ENCODE results near the gene HPCAL1.

GRCh38 chr2:10382354-10383061, 79.8 kb downstream of the HPCAL1 start:
- TF ChIP-seq CEBPB (IDR thresholded peaks at IDR 0.05) (no peak), RAD21 (IDR thresholded peaks at IDR 0.05; ENCODE audit: low read depth) (no peak), YY1 (IDR thresholded peaks at IDR 0.05; ENCODE audit: low read depth) (no peak), EGR1 (IDR thresholded peaks at IDR 0.05) (no peak)
